ENCODE data around the gene MAPKAPK2.

DNA sequence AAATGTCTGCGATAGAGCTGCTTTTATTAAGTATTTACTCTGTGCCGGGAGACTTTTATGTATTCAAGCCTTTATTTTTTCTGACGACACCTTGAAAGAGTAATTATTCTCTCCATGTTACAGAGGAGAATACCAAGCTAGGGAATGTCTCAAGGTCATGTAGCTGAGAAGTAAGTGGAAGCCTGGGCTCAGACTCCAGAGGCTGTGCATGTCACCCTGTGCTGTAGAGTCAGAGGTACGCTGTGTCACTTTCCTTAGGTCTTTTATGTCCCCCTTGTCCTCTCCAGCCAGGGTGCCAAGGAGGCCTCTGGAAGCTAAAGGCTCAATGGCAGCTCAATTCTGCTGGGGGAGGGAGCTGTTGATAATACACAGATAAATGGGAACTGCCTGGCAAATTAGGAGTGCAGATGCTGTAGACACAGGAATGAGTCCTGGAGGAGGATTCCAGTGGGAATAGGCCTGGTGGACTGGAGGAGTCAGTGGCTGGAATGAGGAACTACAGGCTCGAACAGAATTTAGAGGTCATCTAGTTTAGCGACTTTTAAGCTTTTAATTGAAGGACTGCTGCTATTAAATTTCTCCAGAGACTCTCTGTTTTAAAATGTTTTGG, 76.6 kb downstream of the MAPKAPK2 start:
- TF ChIP-seq, protein P1, sequence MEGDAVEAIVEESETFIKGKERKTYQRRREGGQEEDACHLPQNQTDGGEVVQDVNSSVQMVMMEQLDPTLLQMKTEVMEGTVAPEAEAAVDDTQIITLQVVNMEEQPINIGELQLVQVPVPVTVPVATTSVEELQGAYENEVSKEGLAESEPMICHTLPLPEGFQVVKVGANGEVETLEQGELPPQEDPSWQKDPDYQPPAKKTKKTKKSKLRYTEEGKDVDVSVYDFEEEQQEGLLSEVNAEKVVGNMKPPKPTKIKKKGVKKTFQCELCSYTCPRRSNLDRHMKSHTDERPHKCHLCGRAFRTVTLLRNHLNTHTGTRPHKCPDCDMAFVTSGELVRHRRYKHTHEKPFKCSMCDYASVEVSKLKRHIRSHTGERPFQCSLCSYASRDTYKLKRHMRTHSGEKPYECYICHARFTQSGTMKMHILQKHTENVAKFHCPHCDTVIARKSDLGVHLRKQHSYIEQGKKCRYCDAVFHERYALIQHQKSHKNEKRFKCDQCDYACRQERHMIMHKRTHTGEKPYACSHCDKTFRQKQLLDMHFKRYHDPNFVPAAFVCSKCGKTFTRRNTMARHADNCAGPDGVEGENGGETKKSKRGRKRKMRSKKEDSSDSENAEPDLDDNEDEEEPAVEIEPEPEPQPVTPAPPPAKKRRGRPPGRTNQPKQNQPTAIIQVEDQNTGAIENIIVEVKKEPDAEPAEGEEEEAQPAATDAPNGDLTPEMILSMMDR (conservative IDR thresholded peaks at IDR 0.05; ENCODE audit: low read length) = no peak
- no peak for TF ChIP-seq EZH2phosphoT487 (IDR thresholded peaks at IDR 0.05; ENCODE audit: borderline replicate concordance, low read depth, low read length)

Data from OCI-LY7 (cell line).